GM12864 (cell line): Measurements from ENCODE around the gene FTSJ3.

Experiments used
- DNase-seq: peaks from one replicate; pipeline ENCODE4 v3.0.0-alpha.2; 2011; ENCODE audit warnings: low read depth
- H3K4me3 ChIP-seq: 2 replicates; pipeline ENCODE4 v1.5.1; 2011; ENCODE audit warnings: mild to moderate bottlenecking, low read depth, low read length, control low read depth
- CTCF ChIP-seq: IDR thresholded peaks from 2 replicates; pipeline ENCODE4 v1.5.1; 2011; ENCODE audit warnings: low read depth, mild to moderate bottlenecking, moderate library complexity, low read length, control low read depth, inconsistent platforms; ENCODE audit errors: missing control alignments

The FTSJ3 gene

DNA sequence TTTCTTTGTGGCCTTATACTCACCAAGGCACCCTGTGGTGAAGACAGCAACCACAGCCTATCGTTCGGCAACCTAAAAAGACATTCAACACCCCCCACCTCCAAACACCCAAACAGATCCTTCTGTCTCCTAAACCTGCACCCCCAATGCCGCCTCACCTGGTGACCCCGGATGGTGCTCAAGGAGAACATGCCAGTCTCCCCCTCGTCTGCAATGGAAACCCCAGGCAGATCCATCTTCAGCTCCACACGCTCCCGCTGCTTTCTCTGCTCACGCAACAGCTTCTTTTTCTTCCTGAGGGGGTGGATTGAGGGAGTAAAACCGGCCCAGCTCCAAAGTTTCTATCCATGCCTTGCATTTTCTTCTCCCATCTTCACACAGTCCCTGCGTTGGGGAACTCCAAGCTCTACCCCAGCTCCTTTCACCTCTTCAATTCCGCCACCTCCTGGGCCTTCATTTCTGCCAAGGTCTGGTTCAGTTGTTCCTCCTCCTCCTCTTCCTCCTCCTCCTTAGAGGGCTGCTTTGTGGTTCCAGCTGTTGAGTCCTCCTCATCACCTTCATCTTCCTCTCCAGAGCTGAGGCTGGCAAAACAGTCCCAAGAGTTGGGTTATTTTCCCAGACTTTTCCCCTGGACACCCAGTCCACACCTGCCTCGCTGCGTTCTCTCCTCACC, 3.7 kb downstream of the FTSJ3 start:
- TF ChIP-seq CTCF = no peak
- no peak for DNase-seq
- no peak overlapping the region for H3K4me3 ChIP-seq

DNA sequence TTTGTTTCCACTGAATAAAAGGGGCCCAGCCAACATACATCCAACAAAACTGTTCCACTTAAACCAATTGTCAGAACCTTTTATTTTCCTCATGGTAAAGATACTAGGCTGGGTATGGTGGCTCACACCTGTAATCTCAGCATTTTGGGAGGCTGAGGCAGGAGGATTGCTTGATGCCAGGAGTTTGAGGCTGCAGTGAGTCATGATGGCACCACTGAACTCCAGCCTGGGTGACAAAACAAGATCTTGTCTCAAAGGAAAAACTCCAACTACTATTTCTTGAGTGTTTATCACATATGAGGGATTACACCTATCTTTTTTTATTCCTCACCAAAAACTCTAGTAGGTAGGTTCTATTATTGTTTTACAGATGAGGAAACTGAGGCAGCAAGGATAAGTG, 4.9 kb downstream of the FTSJ3 start:
- no peak for TF ChIP-seq CTCF
- DNase-seq = no peak
- H3K4me3 ChIP-seq = no peak overlapping the region

GRCh38 chr17:63821804-63822203, 5.7 kb downstream of the FTSJ3 start:
- no peak for TF ChIP-seq CTCF
- no peak overlapping the region for H3K4me3 ChIP-seq
- DNase-seq = no peak

DNA sequence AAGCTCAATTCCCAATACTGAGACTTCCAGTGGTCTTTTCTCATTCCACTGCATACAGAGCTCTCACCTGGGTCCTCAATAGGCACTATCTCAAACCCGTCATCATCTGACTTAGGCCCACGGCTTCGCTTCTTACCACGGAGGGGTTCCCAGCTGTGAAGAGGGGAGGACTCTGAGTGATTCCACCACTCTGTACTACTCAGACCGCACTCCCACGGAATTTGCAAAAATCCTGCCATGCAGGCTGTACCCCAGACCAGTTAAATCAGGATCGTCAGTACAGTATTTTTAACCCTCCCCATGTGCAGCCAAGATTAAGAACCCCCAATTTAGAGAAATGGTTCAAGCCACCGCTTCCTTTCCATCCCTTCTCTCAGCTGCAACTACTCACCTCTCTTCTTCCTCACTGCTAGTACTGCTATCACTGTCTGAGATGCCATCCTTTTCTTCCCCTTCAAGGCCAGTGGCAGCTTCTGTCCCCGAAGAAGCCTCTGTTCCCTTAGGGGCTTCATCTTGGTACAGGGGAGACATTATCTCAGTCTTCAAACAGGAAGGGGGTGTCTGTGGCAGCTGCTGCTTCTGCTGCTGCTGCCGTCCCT, 6.4 kb downstream of the FTSJ3 start:
- TF ChIP-seq CTCF = no peak
- no peak for DNase-seq
- no peak overlapping the region for H3K4me3 ChIP-seq

- TF ChIP-seq CTCF = no peak
- no peak for DNase-seq
- no peak overlapping the region for H3K4me3 ChIP-seq
Measured at GRCh38 chr17:63819585-63820537, 7.6 kb downstream of the FTSJ3 start.

DNA sequence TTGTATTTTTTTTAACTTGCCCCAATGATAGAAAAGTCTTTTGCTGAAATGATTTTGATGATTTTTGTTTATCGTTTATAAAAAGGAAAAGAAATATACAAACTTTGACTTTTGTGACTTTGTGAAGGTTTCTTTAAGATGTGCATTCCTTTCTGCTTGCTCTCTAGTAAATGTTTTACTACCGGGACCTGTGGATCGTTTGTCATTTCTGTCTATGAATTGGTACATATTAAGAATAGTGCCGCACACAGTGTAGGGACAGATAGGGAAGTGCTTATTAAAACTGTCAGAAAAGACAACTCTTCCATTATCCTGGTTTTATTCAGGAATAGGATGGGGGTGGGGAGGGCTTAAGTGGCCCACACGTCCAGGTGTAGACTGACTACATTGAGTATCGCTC, 8.3 kb downstream of the FTSJ3 start:
- TF ChIP-seq CTCF = no peak
- H3K4me3 ChIP-seq = no peak overlapping the region
- DNase-seq = no peak
